Measurements from ENCODE around the gene CDK19.

Gene CDK19

GRCh38 chr6:110596354-110596753 lies 218.9 kb downstream of the CDK19 start:
- DNase-seq (ENCODE audit: low read depth): no peak
- no peak for TF ChIP-seq CTCF (IDR thresholded peaks at IDR 0.05; ENCODE audit: insufficient read depth, low read depth, low read length, missing control alignments)
- H3K4me3 ChIP-seq (ENCODE audit: low read length): no peak overlapping the region

GRCh38 chr6:110595112-110595511 lies 220.2 kb downstream of the CDK19 start:
- H3K4me3 ChIP-seq (ENCODE audit: low read length): no peak overlapping the region
- TF ChIP-seq CTCF (IDR thresholded peaks at IDR 0.05; ENCODE audit: insufficient read depth, low read depth, low read length, missing control alignments): no peak
- no peak for DNase-seq (ENCODE audit: low read depth)

- DNase-seq (ENCODE audit: low read depth): no peak
- no peak for TF ChIP-seq CTCF (IDR thresholded peaks at IDR 0.05; ENCODE audit: insufficient read depth, low read depth, low read length, missing control alignments)
Observed at GRCh38 chr6:110593637-110594036, 221.6 kb downstream of the CDK19 start.

GRCh38 chr6:110592765-110593164 lies 222.5 kb downstream of the CDK19 start:
- no peak for TF ChIP-seq CTCF (IDR thresholded peaks at IDR 0.05; ENCODE audit: insufficient read depth, low read depth, low read length, missing control alignments)
- DNase-seq (ENCODE audit: low read depth): no peak

More at GRCh38 chr6:110593637-110594036, 221.6 kb downstream of the CDK19 start:
- H3K4me3 ChIP-seq (ENCODE audit: low read length): no peak overlapping the region

GRCh38 chr6:110590821-110591351 lies 224.4 kb downstream of the CDK19 start:
- TF ChIP-seq CTCF (IDR thresholded peaks at IDR 0.05; ENCODE audit: insufficient read depth, low read depth, low read length, missing control alignments): no peak
- no peak for DNase-seq (ENCODE audit: low read depth)
- H3K4me3 ChIP-seq (ENCODE audit: low read length): no peak overlapping the region

More at GRCh38 chr6:110592765-110593164, 222.5 kb downstream of the CDK19 start:
- H3K4me3 ChIP-seq (ENCODE audit: low read length): no peak overlapping the region

- no peak for DNase-seq (ENCODE audit: low read depth)
- TF ChIP-seq CTCF (IDR thresholded peaks at IDR 0.05; ENCODE audit: insufficient read depth, low read depth, low read length, missing control alignments): no peak
Observed at GRCh38 chr6:110589865-110590513, 225.3 kb downstream of the CDK19 start.

GRCh38 chr6:110587328-110587727 lies 227.9 kb downstream of the CDK19 start:
- DNase-seq (ENCODE audit: low read depth): no peak
- no peak for TF ChIP-seq CTCF (IDR thresholded peaks at IDR 0.05; ENCODE audit: insufficient read depth, low read depth, low read length, missing control alignments)

More at GRCh38 chr6:110589865-110590513, 225.3 kb downstream of the CDK19 start:
- no peak overlapping the region for H3K4me3 ChIP-seq (ENCODE audit: low read length)

More at GRCh38 chr6:110587328-110587727, 227.9 kb downstream of the CDK19 start:
- no peak overlapping the region for H3K4me3 ChIP-seq (ENCODE audit: low read length)

Measured in epithelial cell of esophagus (primary cell).